ENCODE data around the gene KAT2A. TPM values are rescaled to one million over a fixed set of nuclear protein-coding genes. Genes with fewer than 3 reads are reported as not detected.

Gene KAT2A
- total RNA-seq, 2 experiments from 2014 or later = 25.7 to 26.7 TPM

DNA sequence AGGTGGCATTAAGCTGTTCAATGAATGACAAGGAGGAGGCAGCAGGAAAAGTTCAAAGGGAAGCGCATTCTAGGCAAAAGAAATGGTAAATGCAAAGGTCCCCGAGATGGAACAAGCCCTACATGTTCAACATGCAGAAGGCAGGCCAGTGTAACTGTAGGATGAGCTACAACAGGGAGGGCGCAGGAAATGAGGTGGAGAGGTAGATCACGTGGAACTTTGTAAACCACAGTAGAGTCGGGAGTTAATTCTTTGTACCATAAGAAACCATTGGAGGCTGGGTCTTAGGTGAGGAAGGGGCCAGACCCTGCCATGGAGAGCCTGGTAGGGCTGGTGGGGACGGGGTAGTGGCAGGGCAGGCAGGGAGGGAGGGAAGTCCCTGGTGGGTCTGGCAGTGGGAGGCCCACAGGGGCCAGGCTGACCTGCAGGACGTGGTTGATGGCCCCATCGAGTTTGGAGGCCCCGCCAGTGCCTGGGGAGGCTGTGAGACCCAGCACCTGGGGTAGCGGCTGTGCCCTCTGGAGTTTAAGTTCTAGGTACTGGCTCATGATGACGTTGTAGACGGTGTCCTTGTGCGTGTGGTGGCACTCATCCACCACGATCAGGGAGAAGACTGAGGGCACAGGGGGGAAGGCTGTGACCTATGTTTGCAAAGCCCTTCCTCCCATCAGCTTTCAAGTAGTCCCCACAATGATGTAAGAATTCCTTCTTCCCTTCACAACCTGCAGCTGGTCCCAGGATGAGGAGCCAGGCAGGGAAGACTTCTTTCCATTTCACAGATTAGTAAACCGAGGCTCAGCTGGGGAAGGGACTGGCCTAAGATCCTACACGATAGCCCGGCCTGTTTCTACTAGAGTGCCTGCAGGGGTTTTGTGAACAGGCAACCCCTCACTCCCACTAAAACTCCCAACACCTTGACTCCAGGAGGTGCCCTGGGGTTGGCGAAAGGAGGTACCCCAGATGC is 10.6 kb downstream of the KAT2A start:
- H3K27ac Mint-ChIP-seq = peak overlapping the region; percentile 98
- peaks cover 58% of the 10 kb centered on the region for H3K36me3 Mint-ChIP-seq (ENCODE audit: low read depth)
- no peaks in the 10 kb centered on the region for H3K9me3 Mint-ChIP-seq
- DNase-seq = no peak
- ChIA-PET POLR2A (interaction anchor here (0.5 to 11.7 kb wide), 12 partner anchors 7 to 898 kb away, joined by 3 to 237 read pairs (median 13); partner anchors contain the start of genes CNP, DNAJC7, EIF1 and KAT2A), CTCF (interaction anchor here (0.6 to 6.1 kb wide), 10 partner anchors 9 to 300 kb away, joined by 3 to 70 read pairs (median 4); partner anchors contain the start of genes DNAJC7 and NKIRAS2)
- no peaks in the 10 kb centered on the region for H3K27me3 Mint-ChIP-seq
- peak overlapping the region; percentile 91 for H3K4me3 Mint-ChIP-seq
- peaks cover 64% of the 10 kb centered on the region for H3K4me1 Mint-ChIP-seq

DNA sequence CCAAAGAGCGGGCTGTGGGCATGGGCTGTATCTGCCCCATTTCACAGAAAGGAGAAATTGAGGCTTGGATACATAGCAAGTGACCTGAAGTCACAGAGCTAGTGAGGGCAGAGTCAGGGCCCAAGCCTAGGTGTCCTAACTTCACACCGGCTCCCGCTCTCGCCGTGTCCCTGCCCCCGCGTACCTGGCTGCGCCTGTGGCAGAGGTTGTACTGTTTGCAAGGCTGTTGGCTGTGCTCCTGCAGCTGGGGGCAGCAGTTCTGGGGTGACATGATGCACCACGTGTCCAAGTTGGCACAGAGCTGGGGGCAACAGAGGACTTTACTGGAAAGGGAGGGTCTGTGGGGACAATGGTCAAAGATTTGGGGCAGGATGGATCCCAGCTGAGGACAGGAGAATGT is 12.1 kb downstream of the KAT2A start:
- Mint-ChIP-seq H3K27ac (no peak overlapping the region), H3K4me1 (peaks cover 56% of the 10 kb centered on the region), H3K9me3 (no peaks in the 10 kb centered on the region), H3K4me3 (peak overlapping the region; percentile 11), H3K36me3 (ENCODE audit: low read depth) (peaks cover 60% of the 10 kb centered on the region), H3K27me3 (no peaks in the 10 kb centered on the region)
- ChIA-PET POLR2A (interaction anchor here (1.7 to 11.7 kb wide), 3 partner anchors 11 to 143 kb away, joined by 6 to 237 read pairs (median 118); partner anchors contain the start of genes CNP, DNAJC7 and NKIRAS2), CTCF (interaction anchor here (1.3 to 6.1 kb wide), 4 partner anchors 10 to 146 kb away, joined by 3 to 70 read pairs (median 6); partner anchors contain the start of genes DNAJC7 and NKIRAS2)
- no peak for DNase-seq

DNA sequence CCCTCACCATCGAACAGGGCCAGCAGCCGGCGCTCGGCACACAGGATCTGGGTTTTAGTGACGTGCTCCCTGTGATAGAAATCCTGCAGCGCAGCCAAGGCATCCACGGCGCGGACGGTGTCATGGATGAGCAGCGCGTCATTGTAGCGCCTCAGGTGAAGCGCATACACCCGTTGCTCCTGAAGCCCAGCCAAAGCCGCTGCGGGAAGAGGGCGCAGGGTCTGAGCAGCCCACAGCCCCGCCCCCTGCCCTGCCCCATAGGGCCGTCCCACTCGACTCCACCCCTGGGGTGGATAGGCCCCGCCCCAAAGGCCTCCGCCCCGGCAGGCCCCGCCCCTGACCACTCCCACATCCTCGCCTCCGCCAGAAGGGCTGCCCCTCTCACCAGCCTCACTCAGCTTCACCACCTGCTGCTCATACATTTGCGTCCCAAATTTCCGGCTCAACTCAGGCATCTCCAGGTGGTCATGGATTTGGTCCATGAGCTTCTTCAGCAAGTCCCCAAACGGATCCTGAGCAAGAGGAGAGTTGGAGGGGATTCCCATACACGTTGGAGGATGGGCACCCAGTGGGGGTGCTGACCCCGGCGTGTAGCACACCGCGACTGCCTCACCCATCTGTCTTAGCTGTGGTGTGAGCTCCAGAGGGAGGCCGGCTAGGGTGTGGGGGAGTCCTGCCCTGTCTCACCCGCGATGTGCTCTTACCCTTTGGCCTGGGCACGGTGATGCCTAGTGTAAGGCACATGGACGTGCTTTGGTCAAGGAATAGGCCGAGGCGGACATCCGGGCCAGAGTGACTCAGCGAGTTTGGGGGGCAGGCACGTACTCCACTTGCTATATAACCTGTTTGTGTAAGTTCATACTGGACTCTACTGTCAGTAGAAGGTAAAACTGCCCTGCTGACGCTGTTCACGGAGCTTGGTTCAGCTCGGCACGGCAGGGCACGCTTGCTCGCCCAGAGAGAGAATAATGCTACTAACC is 13.3 kb downstream of the KAT2A start:
- Mint-ChIP-seq H3K9me3 (no peaks in the 10 kb centered on the region), H3K27me3 (no peaks in the 10 kb centered on the region), H3K4me3 (peak overlapping the region; percentile 59), H3K27ac (peak overlapping the region; percentile 44), H3K4me1 (peaks cover 49% of the 10 kb centered on the region), H3K36me3 (ENCODE audit: low read depth) (peaks cover 62% of the 10 kb centered on the region)
- ChIA-PET CTCF (interaction anchor here (0.7 to 2.1 kb wide), 9 partner anchors 11 to 145 kb away, joined by 3 to 9 read pairs (median 4); partner anchors contain the start of genes DNAJC7 and NKIRAS2), POLR2A (interaction anchor here (0.8 to 11.7 kb wide), 7 partner anchors 12 to 190 kb away, joined by 3 to 237 read pairs (median 4); partner anchors contain the start of genes ACLY, CNP, DNAJC7 and NKIRAS2)
- DNase-seq = peak; percentile 95

DNA sequence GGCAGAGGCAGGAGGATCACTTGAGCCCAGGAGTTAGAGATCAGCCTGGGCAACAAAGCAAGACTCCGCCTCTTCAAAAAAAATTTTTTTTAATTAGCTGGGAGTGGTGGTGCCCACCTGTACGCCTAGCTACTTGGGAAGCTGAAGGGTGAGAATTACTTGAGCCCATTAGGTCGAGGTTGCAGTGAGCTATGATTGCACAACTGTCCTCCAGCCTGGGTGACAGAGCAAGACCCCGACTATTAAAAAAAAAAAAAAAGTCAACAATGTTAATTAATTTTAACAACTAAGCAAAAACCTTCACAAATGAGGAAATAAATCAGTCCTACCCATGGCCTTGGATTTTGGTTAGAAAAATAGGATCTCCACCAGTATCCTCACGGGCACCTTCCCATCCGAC is 14.0 kb downstream of the KAT2A start:
- no peak overlapping the region for H3K27ac Mint-ChIP-seq
- H3K4me3 Mint-ChIP-seq = peak overlapping the region; percentile 59
- POLR2A ChIA-PET = interaction anchor here (0.8 to 11.7 kb wide), 5 partner anchors 32 to 189 kb away, joined by 3 to 237 read pairs (median 4); partner anchors contain the start of genes ACLY, CNP, DNAJC7 and NKIRAS2
- H3K36me3 Mint-ChIP-seq (ENCODE audit: low read depth) = peaks cover 65% of the 10 kb centered on the region
- no peak for DNase-seq
- H3K9me3 Mint-ChIP-seq = no peaks in the 10 kb centered on the region
- CTCF ChIA-PET = interaction anchor here (0.7 to 2.1 kb wide), 9 partner anchors 9 to 90 kb away, joined by 3 to 9 read pairs (median 4); partner anchors contain the start of genes DNAJC7 and NKIRAS2
- H3K27me3 Mint-ChIP-seq = no peaks in the 10 kb centered on the region
- H3K4me1 Mint-ChIP-seq = peaks cover 44% of the 10 kb centered on the region

DNA sequence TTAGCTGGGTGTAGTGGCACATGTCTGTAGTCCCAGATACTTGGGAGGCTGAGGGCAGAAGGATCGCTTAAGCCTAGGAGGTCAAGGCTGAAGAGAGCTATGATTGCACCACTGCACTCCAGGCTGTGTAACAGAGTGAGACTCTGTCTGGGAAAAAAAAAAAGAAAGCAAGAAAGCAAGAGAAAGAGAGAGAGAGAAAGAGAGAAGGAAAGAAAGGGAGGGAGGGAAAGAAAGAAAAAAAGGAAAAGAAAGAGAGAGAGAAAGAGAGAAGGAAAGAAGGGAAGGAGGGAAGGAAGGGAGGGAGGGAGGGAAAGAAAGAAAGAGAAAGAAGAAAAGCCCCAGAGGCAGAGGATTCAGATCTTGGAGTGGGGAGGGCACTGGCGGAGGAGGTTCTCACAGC is 15.2 kb downstream of the KAT2A start:
- H3K36me3 Mint-ChIP-seq (ENCODE audit: low read depth) = peaks cover 58% of the 10 kb centered on the region
- H3K27me3 Mint-ChIP-seq = no peaks in the 10 kb centered on the region
- peaks cover 34% of the 10 kb centered on the region for H3K4me1 Mint-ChIP-seq
- ChIA-PET CTCF (interaction anchor here (0.6 to 1.4 kb wide), 4 partner anchors 14 to 141 kb away, joined by 3 to 4 read pairs (median 4); no protein-coding TSS in a partner anchor), POLR2A (interaction anchor here (1.2 to 11.7 kb wide), 2 partner anchors 14 to 84 kb away, joined by 3 to 237 read pairs; partner anchors contain the start of genes DNAJC7 and NKIRAS2)
- no peaks in the 10 kb centered on the region for H3K9me3 Mint-ChIP-seq
- H3K27ac Mint-ChIP-seq = no peak overlapping the region
- no peak for DNase-seq
- H3K4me3 Mint-ChIP-seq = no peak overlapping the region

DNA sequence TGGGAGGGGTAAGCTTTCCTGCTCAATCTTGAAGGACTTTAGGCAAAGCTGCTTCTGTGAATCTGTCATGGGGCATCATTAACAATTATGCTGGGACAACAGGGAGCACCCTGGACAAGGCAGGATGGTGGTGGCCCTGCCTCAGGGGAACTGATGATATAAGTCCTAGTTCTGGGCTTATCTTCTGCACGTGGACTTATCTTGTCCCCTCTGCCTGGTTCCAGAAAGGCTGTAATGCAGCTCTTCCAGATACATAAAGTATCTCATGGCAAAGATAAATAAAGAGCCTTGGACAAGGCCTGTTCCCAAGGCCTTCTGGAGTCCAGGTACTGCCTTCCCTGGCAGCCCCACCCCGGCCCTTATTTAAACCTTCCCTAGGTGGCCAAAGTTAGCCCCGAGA is 16.9 kb downstream of the KAT2A start:
- no peak for DNase-seq
- Mint-ChIP-seq H3K4me1 (peaks cover 22% of the 10 kb centered on the region), H3K27ac (no peak overlapping the region), H3K36me3 (ENCODE audit: low read depth) (peaks cover 47% of the 10 kb centered on the region), H3K9me3 (no peaks in the 10 kb centered on the region), H3K27me3 (no peaks in the 10 kb centered on the region), H3K4me3 (no peak overlapping the region)
- ChIA-PET POLR2A (interaction anchor here (0.6 to 2.1 kb wide), 3 partner anchors 8 to 411 kb away, joined by 3 to 10 read pairs (median 5); partner anchors contain the start of gene DHX58), CTCF (interaction anchor here (1.0 to 1.5 kb wide), 4 partner anchors 9 to 36 kb away, joined by 3 to 5 read pairs (median 4); partner anchors contain the start of gene DHX58)

DNA sequence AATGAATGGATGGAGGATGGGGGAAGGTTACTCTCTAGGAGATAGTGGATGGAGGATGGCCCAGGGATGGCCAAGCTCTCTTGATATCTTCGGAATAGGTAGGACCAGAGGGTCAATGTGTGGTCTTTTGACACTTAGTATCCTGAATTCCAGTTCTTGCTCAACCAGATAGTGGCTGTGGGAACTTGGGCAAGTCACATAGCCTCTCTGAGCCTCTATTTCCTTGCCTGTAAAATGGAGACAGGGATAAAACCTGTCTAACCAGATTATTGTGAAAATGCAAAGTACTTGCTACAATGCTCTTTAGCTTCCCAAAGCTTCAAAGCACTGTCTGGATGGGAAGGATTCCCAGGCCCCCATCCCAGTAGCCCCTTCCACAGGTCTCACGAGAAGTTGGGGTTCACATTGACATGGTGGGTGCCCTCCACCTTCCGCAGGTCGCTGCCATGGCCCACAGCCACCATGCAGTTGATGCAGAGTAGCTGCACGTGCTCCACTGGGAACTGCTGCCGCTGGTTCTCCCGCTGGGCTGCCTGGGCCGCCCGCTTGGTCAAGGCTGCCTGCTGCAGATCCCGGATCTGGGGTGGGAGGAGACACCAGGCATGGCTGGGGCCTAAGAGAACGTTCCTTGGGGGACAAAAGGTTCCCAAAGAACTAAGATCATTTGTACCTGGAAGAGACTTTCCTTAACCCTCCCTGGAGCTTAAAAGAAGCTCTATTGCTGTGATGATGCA is 17.8 kb downstream of the KAT2A start:
- ChIA-PET POLR2A (interaction anchor here (0.8 to 2.1 kb wide), 3 partner anchors 8 to 42 kb away, joined by 4 to 10 read pairs (median 5); partner anchors contain the start of gene DHX58), CTCF (interaction anchor here (0.7 to 1.5 kb wide), 5 partner anchors 9 to 77 kb away, joined by 3 to 5 read pairs (median 4); partner anchors contain the start of gene DHX58)
- Mint-ChIP-seq H3K27ac (no peak overlapping the region), H3K4me3 (no peak overlapping the region), H3K4me1 (peaks cover 13% of the 10 kb centered on the region), H3K9me3 (no peaks in the 10 kb centered on the region), H3K27me3 (no peaks in the 10 kb centered on the region), H3K36me3 (ENCODE audit: low read depth) (peaks cover 39% of the 10 kb centered on the region)
- DNase-seq = no peak

DNA sequence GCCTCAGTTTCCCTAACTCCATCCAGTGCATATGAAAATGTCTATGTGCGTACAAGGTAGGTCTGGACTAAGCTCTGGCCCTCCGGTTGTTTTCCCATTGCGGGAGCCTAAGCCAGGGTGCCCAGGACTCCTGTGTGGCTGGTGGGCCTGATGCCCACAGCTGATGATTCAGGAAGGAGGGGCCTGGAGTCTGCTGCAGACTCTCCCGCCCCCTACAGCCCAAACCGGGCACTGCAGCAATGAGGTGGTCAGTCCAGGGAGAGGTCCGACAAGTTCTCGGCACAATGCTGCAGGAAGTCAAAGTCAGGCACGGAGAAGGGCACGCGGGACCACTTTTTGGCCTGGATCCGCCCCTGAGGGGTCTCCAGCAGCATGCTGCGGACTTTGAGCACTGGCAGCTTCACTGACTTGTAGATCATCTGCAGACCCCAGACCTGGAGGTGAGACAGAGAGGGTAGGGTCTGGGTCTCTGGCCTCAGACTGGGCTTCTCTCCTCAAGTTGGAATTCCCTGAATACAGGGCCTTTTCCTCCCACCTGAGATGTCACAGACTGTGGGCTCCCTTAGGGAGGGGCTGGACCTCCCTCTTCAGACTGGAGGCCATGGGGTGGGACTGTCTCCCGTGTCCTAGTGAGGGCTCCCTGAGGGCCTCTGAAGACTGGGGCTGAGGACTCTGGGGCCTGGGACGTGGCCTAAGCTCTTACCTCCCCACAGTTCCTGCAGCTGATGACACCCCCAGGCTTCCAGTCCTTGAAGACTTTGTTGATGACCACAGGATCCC is 19.5 kb downstream of the KAT2A start:
- Mint-ChIP-seq H3K4me3 (no peak overlapping the region), H3K27me3 (peaks cover 14% of the 10 kb centered on the region), H3K4me1 (peaks cover 7% of the 10 kb centered on the region), H3K36me3 (ENCODE audit: low read depth) (peaks cover 28% of the 10 kb centered on the region), H3K9me3 (no peaks in the 10 kb centered on the region), H3K27ac (no peak overlapping the region)
- POLR2A ChIA-PET = interaction anchor here (0.9 to 1.0 kb wide), 2 partner anchors 9 to 11 kb away, joined by 5 to 6 read pairs; partner anchors contain the start of gene DHX58
- CTCF ChIA-PET = interaction anchor here (0.6 to 2.0 kb wide), 12 partner anchors 9 to 81 kb away, joined by 3 to 12 read pairs (median 5); partner anchors contain the start of genes DHX58 and NKIRAS2
- peak; percentile 72 for DNase-seq

DNA sequence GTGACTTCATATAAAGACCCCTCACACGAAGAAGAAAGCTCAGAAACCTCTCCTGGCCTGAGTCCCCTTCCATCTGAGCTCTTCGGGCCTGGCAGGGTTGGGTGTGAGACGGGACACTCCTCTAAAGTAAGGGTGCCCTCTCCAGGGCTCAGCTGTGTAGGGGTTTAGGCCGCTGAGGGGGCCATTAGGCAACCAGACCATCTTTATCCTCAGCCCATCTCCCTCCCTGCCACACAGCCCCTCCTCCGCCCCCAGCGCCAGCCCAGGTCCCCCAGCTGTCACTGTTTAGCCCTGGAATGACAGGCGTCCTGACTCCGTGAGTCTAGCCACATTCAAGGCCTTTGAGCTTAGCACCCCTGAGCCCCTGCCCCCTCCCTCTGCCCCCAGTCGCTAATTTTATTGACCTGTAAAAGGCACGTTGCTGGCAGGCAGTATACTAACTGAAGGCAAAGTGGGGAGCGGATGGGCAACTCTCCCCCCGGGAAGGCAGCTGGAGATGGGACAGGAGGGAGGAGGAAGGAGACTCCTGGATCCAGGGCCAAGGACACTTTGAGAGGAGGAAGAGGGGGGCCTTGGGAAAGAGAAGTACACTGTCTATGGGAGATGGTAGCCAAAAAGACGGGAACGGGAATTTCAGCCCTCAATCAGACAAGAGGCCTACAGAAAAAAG is 22.3 kb downstream of the KAT2A start:
- Mint-ChIP-seq H3K4me3 (no peak overlapping the region), H3K36me3 (ENCODE audit: low read depth) (peaks cover 7% of the 10 kb centered on the region), H3K9me3 (no peaks in the 10 kb centered on the region), H3K4me1 (peaks cover 5% of the 10 kb centered on the region), H3K27me3 (peaks cover 22% of the 10 kb centered on the region), H3K27ac (no peak overlapping the region)
- CTCF ChIA-PET = interaction anchor here (1.3 kb wide), 1 partner anchor 79 kb away, joined by 5 read pairs; the partner anchor contains the start of gene NKIRAS2
- POLR2A ChIA-PET = interaction anchor here (0.8 to 2.6 kb wide), 2 partner anchors 13 to 136 kb away, joined by 3 to 14 read pairs; partner anchors contain the start of gene DHX58
- DNase-seq = no peak
